GM10248 (cell line): ENCODE data around the gene CSAG2.
"Not testable (repeated sequence)": the region's sequence is repeated elsewhere in the genome, so short reads cannot be mapped to it uniquely, and the experiment has no call there.

Experiments
- CTCF ChIA-PET: fragments of 300-600 bp; sonication (Branson Sonifier 250); formaldehyde crosslinking; extraction: SDS; loops from one replicate; lab custom pipeline; 2021; ENCODE audit warnings: antibody characterized with exemption; lab: Yijun Ruan, JAX
- POLR2A ChIA-PET: fragments of 350-650 bp; sonication (Branson Sonifier 250); formaldehyde crosslinking; extraction: SDS; loops from one replicate; lab custom pipeline; 2020; ENCODE audit warnings: antibody characterized with exemption; lab: Yijun Ruan, JAX
- DNase-seq: peaks from one replicate; pipeline ENCODE4 v3.0.0; 2012; ENCODE audit errors: extremely low spot score
- CTCF ChIP-seq: IDR thresholded peaks from 2 replicates; pipeline ENCODE4 v1.5.1; 2012; ENCODE audit warnings: mild to moderate bottlenecking, low read depth; ENCODE audit errors: extremely low read depth, missing control alignments, control extremely low read depth

CSAG2 gene, protein sequence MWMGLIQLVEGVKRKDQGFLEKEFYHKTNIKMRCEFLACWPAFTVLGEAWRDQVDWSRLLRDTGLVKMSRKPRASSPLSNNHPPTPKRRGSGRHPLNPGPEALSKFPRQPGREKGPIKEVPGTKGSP

GRCh38 chrX:152709173-152709572, at the start of gene CSAG2:
Gene CSAG2, minus strand, starts transcription at chrX:152709273. Its CDS starts 161 bp downstream, at chrX:152709112.
- POLR2A ChIA-PET, CTCF ChIA-PET, DNase-seq: not testable (repeated sequence)

- CTCF ChIA-PET, POLR2A ChIA-PET, DNase-seq: not testable (repeated sequence)
Observed at GRCh38 chrX:152754871-152755270, 45.8 kb upstream of the CSAG2 start.

DNA sequence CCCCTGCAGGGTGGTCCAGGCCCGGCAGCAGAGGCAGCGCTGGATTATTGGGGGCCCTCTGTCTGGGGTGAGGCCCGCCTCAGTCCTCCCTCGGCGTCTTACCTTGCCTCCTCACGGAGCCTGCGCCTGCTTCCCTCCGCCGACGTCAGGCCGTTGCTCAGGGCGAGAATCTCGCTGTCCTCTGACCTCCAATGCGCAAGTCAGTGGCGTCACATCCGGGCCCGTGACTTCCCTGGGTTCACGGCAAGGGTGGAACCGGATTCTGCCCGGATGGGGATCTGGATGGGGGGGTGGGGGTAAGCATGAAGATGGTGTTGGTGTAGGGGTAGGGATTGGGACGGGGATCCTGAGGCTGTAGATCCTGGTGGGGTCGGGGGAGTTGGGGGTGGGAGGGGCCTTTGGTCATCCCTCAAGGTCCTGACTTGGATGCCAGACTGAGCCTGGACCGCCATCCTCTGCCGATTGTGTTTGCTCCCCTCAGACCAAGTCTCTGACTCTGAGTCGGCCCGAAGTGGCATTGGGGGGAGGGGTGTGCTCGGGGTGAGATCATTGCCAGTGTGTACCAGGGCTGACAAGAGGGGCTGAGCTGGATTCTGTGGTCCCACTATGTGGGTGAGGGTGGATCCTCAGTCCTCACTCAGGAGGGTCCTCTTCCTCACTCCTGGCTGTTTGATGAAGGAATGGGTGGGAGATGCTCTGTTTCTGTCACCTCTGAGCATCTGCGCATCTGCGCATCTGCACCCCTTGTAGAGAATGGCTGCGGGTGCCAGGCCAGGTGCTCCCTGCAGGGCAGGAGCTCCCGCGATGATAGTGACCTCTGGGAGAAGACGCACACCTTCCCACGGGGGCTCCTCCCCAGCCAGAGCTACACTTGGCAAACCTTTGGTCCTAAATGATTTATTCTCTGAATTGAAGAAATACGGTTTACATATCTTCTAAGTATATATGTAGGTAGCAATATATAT, 44.9 kb upstream of the CSAG2 start, which contains the start of gene MAGEA2:
MAGEA2 (minus strand) TSS at position 157 of the 965 bp plus-strand sequence. CDS start 2,479 bp downstream, outside the sequence.
- POLR2A ChIA-PET, DNase-seq, CTCF ChIA-PET: not testable (repeated sequence)

DNA sequence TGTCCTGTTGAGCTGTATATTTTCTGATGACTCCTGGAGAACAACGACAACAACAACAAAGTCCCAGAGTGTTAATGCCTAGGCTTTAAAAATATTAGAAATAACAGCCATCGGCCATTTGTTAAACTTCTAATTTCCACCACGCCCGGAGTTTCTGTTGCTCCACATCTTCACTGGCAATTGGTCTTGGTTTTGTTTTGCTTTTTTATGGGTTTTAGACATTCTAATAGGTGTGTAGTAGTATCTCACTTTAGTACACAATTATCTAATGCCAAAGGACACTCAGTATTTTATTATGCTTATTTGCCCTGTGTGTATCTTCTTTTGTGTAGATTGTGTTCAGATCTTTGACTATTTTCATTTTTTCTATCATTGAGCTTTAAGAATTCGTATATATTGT, 29.5 kb upstream of the CSAG2 start:
- CTCF ChIA-PET, result no interaction called here
- DNase-seq, result no peak
- no peak for TF ChIP-seq CTCF
- POLR2A ChIA-PET, result no interaction called here

- CTCF ChIA-PET, POLR2A ChIA-PET, DNase-seq: not testable (repeated sequence)
Observed at GRCh38 chrX:152736528-152736927, 27.5 kb upstream of the CSAG2 start.

GRCh38 chrX:152735860-152736511, 26.9 kb upstream of the CSAG2 start:
- ChIA-PET CTCF (no interaction called here), POLR2A (no interaction called here)
- DNase-seq, result no peak
- TF ChIP-seq CTCF, result no peak

DNA sequence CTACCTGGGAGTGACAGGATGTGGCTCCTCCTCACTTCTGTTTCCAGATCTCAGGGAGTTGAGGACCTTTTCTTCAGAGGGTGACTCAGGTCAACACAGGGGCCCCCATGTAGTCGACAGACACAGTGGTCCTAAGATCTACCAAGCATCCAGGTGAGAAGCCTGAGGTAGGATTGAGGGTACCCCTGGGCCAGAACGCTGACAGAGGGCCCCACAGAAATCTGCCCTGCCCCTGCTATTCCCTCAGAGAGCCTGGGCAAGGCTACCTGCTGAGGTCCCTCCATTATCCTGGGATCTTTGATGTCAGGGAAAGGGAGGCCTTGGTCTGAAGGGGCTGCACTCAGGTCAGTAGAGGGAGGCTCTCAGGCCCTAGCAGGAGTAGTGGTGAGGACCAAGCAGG, 26.0 kb upstream of the CSAG2 start:
- CTCF ChIA-PET, result no interaction called here
- POLR2A ChIA-PET, result no interaction called here
- no peak for TF ChIP-seq CTCF
- DNase-seq, result no peak

DNA sequence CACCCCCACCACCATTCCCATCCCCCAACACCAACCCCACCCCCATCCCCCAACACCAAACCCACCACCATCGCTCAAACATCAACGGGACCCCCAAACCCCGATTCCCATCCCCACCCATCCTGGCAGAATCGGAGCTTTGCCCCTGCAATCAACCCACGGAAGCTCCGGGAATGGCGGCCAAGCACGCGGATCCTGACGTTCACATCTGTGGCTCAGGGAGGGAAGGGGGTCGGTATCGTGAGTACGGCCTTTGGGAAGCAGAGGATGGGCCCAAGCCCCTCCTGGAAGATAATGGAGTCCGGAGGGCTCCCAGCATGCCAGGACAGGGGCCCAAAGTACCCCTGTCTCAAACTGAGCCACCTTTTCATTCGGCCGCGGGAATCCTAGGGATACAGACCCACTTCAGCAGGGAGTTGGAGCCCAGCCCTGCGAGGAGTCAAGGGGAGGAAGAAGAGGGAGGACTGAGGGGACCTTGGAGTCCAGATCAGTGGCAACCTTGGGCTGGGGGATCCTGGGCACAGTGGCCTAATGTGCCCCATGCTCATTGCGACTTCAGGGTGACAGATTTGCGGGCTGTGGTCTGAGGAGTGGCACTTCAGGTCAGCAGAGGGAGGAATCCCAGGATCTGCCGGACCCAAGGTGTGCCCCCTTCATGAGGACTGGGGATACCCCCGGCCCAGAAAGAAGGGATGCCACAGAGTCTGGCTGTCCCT, 25.2 kb upstream of the CSAG2 start:
- DNase-seq, CTCF ChIA-PET, POLR2A ChIA-PET: not testable (repeated sequence)
